ENCODE measurements around the gene MGAT5B. TPM values are rescaled to one million over a fixed set of nuclear protein-coding genes. Genes with fewer than 3 reads are reported as not detected.

Gene MGAT5B
- total RNA-seq, 1 donor from 2014 or later, result 0.20 TPM

GRCh38 chr17:76888661-76889060 lies 20.5 kb downstream of the MGAT5B start:
- H3K4me1 Mint-ChIP-seq (ENCODE audit: low read depth), result peaks cover 3% of the 10 kb centered on the region
- H3K4me3 Mint-ChIP-seq (ENCODE audit: unreplicated experiment), result no peak overlapping the region
- no peaks in the 10 kb centered on the region for H3K36me3 Mint-ChIP-seq (ENCODE audit: low read depth)
- H3K9me3 Mint-ChIP-seq (ENCODE audit: low read depth), result no peaks in the 10 kb centered on the region
- TF ChIP-seq CTCF (IDR thresholded peaks at IDR 0.05), result no peak
- H3K27me3 Mint-ChIP-seq (ENCODE audit: low read depth), result peaks cover 16% of the 10 kb centered on the region
- no peak for DNase-seq (ENCODE audit: low spot score)
- H3K27ac Mint-ChIP-seq (ENCODE audit: unreplicated experiment), result no peak overlapping the region

GRCh38 chr17:76889323-76889722 lies 21.1 kb downstream of the MGAT5B start:
- no peak for DNase-seq (ENCODE audit: low spot score)
- H3K27ac Mint-ChIP-seq (ENCODE audit: unreplicated experiment), result no peak overlapping the region
- no peaks in the 10 kb centered on the region for H3K9me3 Mint-ChIP-seq (ENCODE audit: low read depth)
- peaks cover 16% of the 10 kb centered on the region for H3K27me3 Mint-ChIP-seq (ENCODE audit: low read depth)
- no peak overlapping the region for H3K4me3 Mint-ChIP-seq (ENCODE audit: unreplicated experiment)
- TF ChIP-seq CTCF (IDR thresholded peaks at IDR 0.05), result no peak
- H3K36me3 Mint-ChIP-seq (ENCODE audit: low read depth), result no peaks in the 10 kb centered on the region
- peaks cover 3% of the 10 kb centered on the region for H3K4me1 Mint-ChIP-seq (ENCODE audit: low read depth)

- no peak for TF ChIP-seq CTCF (IDR thresholded peaks at IDR 0.05)
- peaks cover 3% of the 10 kb centered on the region for H3K4me1 Mint-ChIP-seq (ENCODE audit: low read depth)
- H3K27me3 Mint-ChIP-seq (ENCODE audit: low read depth), result peaks cover 3% of the 10 kb centered on the region
- H3K4me3 Mint-ChIP-seq (ENCODE audit: unreplicated experiment), result no peak overlapping the region
- H3K36me3 Mint-ChIP-seq (ENCODE audit: low read depth), result no peaks in the 10 kb centered on the region
- no peak for DNase-seq (ENCODE audit: low spot score)
- H3K27ac Mint-ChIP-seq (ENCODE audit: unreplicated experiment), result no peak overlapping the region
- H3K9me3 Mint-ChIP-seq (ENCODE audit: low read depth), result no peaks in the 10 kb centered on the region
Measured at GRCh38 chr17:76892329-76892728, 24.1 kb downstream of the MGAT5B start.

- Mint-ChIP-seq H3K4me3 (ENCODE audit: unreplicated experiment) (no peak overlapping the region), H3K27ac (ENCODE audit: unreplicated experiment) (no peak overlapping the region), H3K4me1 (ENCODE audit: low read depth) (peaks cover 3% of the 10 kb centered on the region), H3K9me3 (ENCODE audit: low read depth) (no peaks in the 10 kb centered on the region), H3K27me3 (ENCODE audit: low read depth) (peaks cover 3% of the 10 kb centered on the region), H3K36me3 (ENCODE audit: low read depth) (no peaks in the 10 kb centered on the region)
- no peak for DNase-seq (ENCODE audit: low spot score)
- no peak for TF ChIP-seq CTCF (IDR thresholded peaks at IDR 0.05)
Measured at GRCh38 chr17:76893623-76894334, 25.6 kb downstream of the MGAT5B start.

- Mint-ChIP-seq H3K27me3 (ENCODE audit: low read depth) (peaks cover 5% of the 10 kb centered on the region), H3K36me3 (ENCODE audit: low read depth) (no peaks in the 10 kb centered on the region), H3K4me3 (ENCODE audit: unreplicated experiment) (no peak overlapping the region), H3K27ac (ENCODE audit: unreplicated experiment) (no peak overlapping the region), H3K9me3 (ENCODE audit: low read depth) (no peaks in the 10 kb centered on the region), H3K4me1 (ENCODE audit: low read depth) (peaks cover 3% of the 10 kb centered on the region)
- TF ChIP-seq CTCF (IDR thresholded peaks at IDR 0.05), result no peak
- no peak for DNase-seq (ENCODE audit: low spot score)
Measured at GRCh38 chr17:76894842-76895241, 26.6 kb downstream of the MGAT5B start.

All from chondrocyte (in vitro differentiated cells).